Spleen (tissue), 11 donors: ENCODE measurements around the gene PGLYRP1. TPM values are rescaled to one million over a fixed set of nuclear protein-coding genes. Genes with fewer than 3 reads are reported as not detected.
A peak's percentile ranks its signal among the peaks of the same experiment; 100 is the strongest.

Experiments
- DNase-seq: peaks from one replicate; pipeline ENCODE4 v3.0.0-alpha.2; 2020
- H3K27ac ChIP-seq, 8 donors: fragments of 200-600 bp; sonication (generic) in 7 of 8; 1 replicate in 4 of 8; 2 replicates in 4 of 8; pipeline versions ENCODE4 v1.5.0 to v1.8.0; 2016 to 2021; ENCODE audit warnings: inconsistent platforms in 4 of 8, mild to moderate bottlenecking in 4 of 8, moderate library complexity in 1 of 8
- H3K27me3 ChIP-seq, 7 donors: fragments of 200-600 bp; sonication (generic) in 6 of 7; replicated peaks in 1 of 7; 1 replicate in 4 of 7; 2 replicates in 3 of 7; pipeline versions ENCODE4 v1.5.0 to v1.8.0; 2016 to 2021; ENCODE audit warnings: inconsistent platforms in 3 of 7, mild to moderate bottlenecking in 1 of 7
- H3K36me3 ChIP-seq, 6 donors: fragments of 200-600 bp; sonication (generic) in 5 of 6; 1 replicate in 4 of 6; 2 replicates in 2 of 6; pipeline versions ENCODE4 v1.5.0 to v1.8.0; 2016 to 2021; ENCODE audit warnings: inconsistent platforms in 2 of 6
- H3K4me1 ChIP-seq, 6 donors: fragments of 200-600 bp; sonication (generic) in 5 of 6; 1 replicate in 3 of 6; 2 replicates in 3 of 6; pipeline versions ENCODE4 v1.5.0 to v1.8.0; 2016 to 2021; ENCODE audit warnings: inconsistent platforms in 3 of 6
- H3K4me3 ChIP-seq, 8 donors: fragments of 200-600 bp; sonication (generic) in 7 of 8; 1 replicate in 4 of 8; 2 replicates in 4 of 8; pipeline versions ENCODE4 v1.5.0 to v1.8.0; 2016 to 2021; ENCODE audit warnings: inconsistent platforms in 4 of 8, mild to moderate bottlenecking in 4 of 8, moderate library complexity in 2 of 8
- H3K9me3 ChIP-seq, 8 donors: fragments of 200-600 bp; sonication (generic) in 7 of 8; 1 replicate in 4 of 8; 2 replicates in 4 of 8; pipeline versions ENCODE4 v1.5.0 to v1.8.0; 2016 to 2021; ENCODE audit warnings: inconsistent platforms in 4 of 8
- POLR2A ChIP-seq, 3 donors: fragments of 450-650 bp; IDR thresholded peaks; one replicate each; pipeline ENCODE4 v1.5.1; 2017; ENCODE audit warnings: antibody characterized with exemption in 3 of 3, mild to moderate bottlenecking in 1 of 3
- POLR2AphosphoS5 ChIP-seq, 3 donors: sonication (generic); formaldehyde crosslinking; IDR thresholded peaks; one replicate each; pipeline ENCODE4 v1.5.1; 2017; ENCODE audit warnings: antibody characterized with exemption in 3 of 3
- WGBS, 5 donors: extraction: QIAGEN DNeasy Blood & Tissue Kit in 3 of 5; methylation state at CpG; one replicate each; pipeline versions ENCODE4 v1.1.5 to v1.1.7; 2013 to 2018; 5-methylcytosine and 5-hydroxymethylcytosine counted together
- intact Hi-C: fragments of 100-400 bp; cut with DNase I; formaldehyde crosslinking; loops from one replicate; pipeline ENCODE4 v1.15.0; 2023; ENCODE audit warnings: low total_unique reads
- polyA plus RNA-seq, 3 donors: library from polyadenylated mRNA; stranded (reverse); fragments of 200-250 nt; gene quantifications; one replicate each; pipeline ENCODE4 v1.2.1, GENCODE V29; 2013
- total RNA-seq, 7 donors: library from RNA; depleted of rRNA in 3 of 7; stranded (reverse); fragments of >200 nt in 3 of 7; fragmentation: NEBNext Ultra II Directional in 4 of 7; extraction: Animal tissue kit (Norgen Biotek cat#: 25700) in 4 of 7; gene quantifications; one replicate each; pipeline versions ENCODE4 v1.1.0 to v1.2.1, GENCODE V29; 2016 to 2021
- TF ChIP-seq, protein P1 (sequence below), 11 experiments: fragments of 200-600 bp in 7 of 11; fragments of 450-650 bp in 4 of 11; sonication (generic) in 4 of 11; IDR thresholded peaks in 8 of 11; conservative IDR thresholded peaks in 3 of 11; 1 replicate in 7 of 11; 2 replicates in 4 of 11; pipeline versions ENCODE4 v1.4.0 to v1.8.0; 2016 to 2021; ENCODE audit warnings: antibody characterized with exemption in 11 of 11, inconsistent platforms in 4 of 11, mild to moderate bottlenecking in 1 of 11
- donor health status: healthy with polysubstance abuse.
- donor health status: DM: no; HTN: no; CAD: no; lungs with moderate emphysema.
- donor health status: DM: no; HTN: no; CAD: no.
- donor health status: Bipolar disorder and iron deficiency.
- donor health status: healthy.
- donor health status: DM: no; HTN: no; CAD: no.
- donor health status: DM: yes; HTN: yes; CAD: no.

PGLYRP1 gene
- total and polyA plus RNA-seq, 10 donors: 2.5 to 97.9 (median 13.6) TPM

GRCh38 chr19:45976178-45976577 is 46.7 kb downstream of the PGLYRP1 start:
- DNase-seq: no peak
- Histone ChIP-seq H3K36me3 (no peaks in the 10 kb centered on the region), H3K27ac (no peak overlapping the region), H3K4me1 (peaks cover 2 to 29% (median 25%) of the 10 kb centered on the region in 6 donors), H3K27me3 (peaks cover 0 to 61% (median 35%) of the 10 kb centered on the region in 7 donors), H3K9me3 (no peaks in the 10 kb centered on the region), H3K4me3 (no peak overlapping the region)
- intact Hi-C loops: no loop called here
- WGBS, 5 donors: 51 to 56% (median 54%) methylated on average over 12 to 14 of the region's 14 CpGs
- TF ChIP-seq POLR2AphosphoS5 (IDR thresholded peaks at IDR 0.05): no peak
- TF ChIP-seq, protein P1, sequence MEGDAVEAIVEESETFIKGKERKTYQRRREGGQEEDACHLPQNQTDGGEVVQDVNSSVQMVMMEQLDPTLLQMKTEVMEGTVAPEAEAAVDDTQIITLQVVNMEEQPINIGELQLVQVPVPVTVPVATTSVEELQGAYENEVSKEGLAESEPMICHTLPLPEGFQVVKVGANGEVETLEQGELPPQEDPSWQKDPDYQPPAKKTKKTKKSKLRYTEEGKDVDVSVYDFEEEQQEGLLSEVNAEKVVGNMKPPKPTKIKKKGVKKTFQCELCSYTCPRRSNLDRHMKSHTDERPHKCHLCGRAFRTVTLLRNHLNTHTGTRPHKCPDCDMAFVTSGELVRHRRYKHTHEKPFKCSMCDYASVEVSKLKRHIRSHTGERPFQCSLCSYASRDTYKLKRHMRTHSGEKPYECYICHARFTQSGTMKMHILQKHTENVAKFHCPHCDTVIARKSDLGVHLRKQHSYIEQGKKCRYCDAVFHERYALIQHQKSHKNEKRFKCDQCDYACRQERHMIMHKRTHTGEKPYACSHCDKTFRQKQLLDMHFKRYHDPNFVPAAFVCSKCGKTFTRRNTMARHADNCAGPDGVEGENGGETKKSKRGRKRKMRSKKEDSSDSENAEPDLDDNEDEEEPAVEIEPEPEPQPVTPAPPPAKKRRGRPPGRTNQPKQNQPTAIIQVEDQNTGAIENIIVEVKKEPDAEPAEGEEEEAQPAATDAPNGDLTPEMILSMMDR (IDR thresholded peaks at IDR 0.05 in 8 of 11, conservative IDR thresholded peaks at IDR 0.05 in 3 of 11): no peak
- no peak for TF ChIP-seq POLR2A (IDR thresholded peaks at IDR 0.05)

- Histone ChIP-seq H3K4me3 (no peak overlapping the region), H3K36me3 (no peaks in the 10 kb centered on the region), H3K27me3 (peaks cover 0 to 68% (median 37%) of the 10 kb centered on the region in 7 donors), H3K9me3 (no peaks in the 10 kb centered on the region), H3K4me1 (peaks cover 6 to 36% (median 28%) of the 10 kb centered on the region in 6 donors), H3K27ac (no peak overlapping the region)
- intact Hi-C loops: no loop called here
- DNase-seq: no peak
- no peak for TF ChIP-seq POLR2A (IDR thresholded peaks at IDR 0.05)
- no peak for TF ChIP-seq POLR2AphosphoS5 (IDR thresholded peaks at IDR 0.05)
- TF ChIP-seq, protein P1 (IDR thresholded peaks at IDR 0.05 in 8 of 11, conservative IDR thresholded peaks at IDR 0.05 in 3 of 11): no peak
- WGBS, 5 donors: 74 to 82% (median 75%) methylated on average over 9 to 11 of the region's 11 CpGs
Observed at GRCh38 chr19:45975306-45976070, 47.4 kb downstream of the PGLYRP1 start.

DNA sequence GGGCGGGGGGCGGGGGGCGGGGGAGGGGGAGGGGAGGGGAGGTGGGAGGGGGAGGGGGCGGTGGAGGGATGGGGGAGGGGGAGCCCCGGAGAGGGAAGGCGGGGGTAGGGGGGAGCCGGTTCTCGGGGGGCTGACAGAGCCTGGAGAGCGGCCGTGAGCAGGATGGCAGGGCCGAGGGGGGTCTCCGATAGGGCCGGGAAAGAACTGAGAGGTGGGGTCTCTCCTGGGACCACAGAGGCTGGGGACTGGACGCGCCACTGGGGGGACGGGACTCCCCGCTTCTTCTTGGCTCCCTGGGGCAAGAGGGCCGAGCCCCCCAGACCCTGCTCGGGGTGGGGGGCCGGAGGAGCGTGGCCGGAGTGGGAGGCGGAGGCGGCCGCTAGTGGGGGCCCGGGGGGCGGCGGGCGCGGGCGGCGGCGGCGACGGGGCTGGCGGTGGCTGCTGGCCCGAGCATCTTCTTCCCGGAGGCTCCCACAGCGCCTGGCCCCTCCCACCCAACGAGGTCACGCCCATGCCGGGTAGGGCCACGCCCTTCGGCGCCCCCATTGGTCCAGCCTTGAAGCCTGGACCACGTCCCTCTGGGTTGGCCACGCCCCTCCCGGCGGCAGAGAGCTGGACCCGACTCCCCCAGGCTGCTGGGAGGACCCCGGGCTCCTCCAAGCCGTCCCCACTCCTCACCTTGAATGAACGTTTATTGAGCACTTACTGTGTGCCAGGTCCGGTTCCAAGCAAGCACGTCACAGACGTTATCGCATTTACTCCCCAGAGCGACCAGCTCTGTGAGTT is 49.1 kb downstream of the PGLYRP1 start, which contains the start of gene NOVA2:
Gene NOVA2 (minus strand): TSS at position 313 of the 786 bp plus-strand sequence. CDS start 514 bp downstream, outside the sequence.
- intact Hi-C loops: no loop called here
- Histone ChIP-seq H3K9me3 (no peaks in the 10 kb centered on the region), H3K4me1 (peaks cover 6 to 40% (median 28%) of the 10 kb centered on the region in 6 donors), H3K27me3 (peaks cover 0 to 85% (median 42%) of the 10 kb centered on the region in 7 donors), H3K4me3 (peak within 1 kb of the TSS; percentile 21 to 70 (median 28)), H3K36me3 (no peaks in the 10 kb centered on the region), H3K27ac (peak within 1 kb of the TSS in 2 of 8 donors; percentile 43 to 48)
- peak; percentile 83 for DNase-seq
- TF ChIP-seq, protein P1 (IDR thresholded peaks at IDR 0.05 in 8 of 11, conservative IDR thresholded peaks at IDR 0.05 in 3 of 11): no peak
- TF ChIP-seq POLR2A (IDR thresholded peaks at IDR 0.05): no peak
- peak in 1 of 3 donors; percentile 53 for TF ChIP-seq POLR2AphosphoS5 (IDR thresholded peaks at IDR 0.05)
- WGBS, 5 donors: 6 to 12% (median 7%) methylated on average over 28 to 54 of the region's 58 CpGs
